ENCODE results near the gene NLRC3.

- TF ChIP-seq FOXA1 (IDR thresholded peaks at IDR 0.05) (no peak), FOXK2 (IDR thresholded peaks at IDR 0.05) (no peak), TARDBP (IDR thresholded peaks at IDR 0.05) (no peak), ZNF384 (IDR thresholded peaks at IDR 0.05) (no peak), BHLHE40 (IDR thresholded peaks at IDR 0.05; ENCODE audit: borderline replicate concordance) (no peak), LEF1 (IDR thresholded peaks at IDR 0.05; ENCODE audit: borderline replicate concordance) (no peak), SP1 (IDR thresholded peaks at IDR 0.05) (no peak)
Measured at GRCh38 chr16:3496386-3496785, 80.8 kb downstream of the NLRC3 start.

Measured in HEK293T (cell line).